Heart right ventricle (tissue), 16 donors: ENCODE data around the gene SELENON. TPM values are rescaled to one million over a fixed set of nuclear protein-coding genes. Genes with fewer than 3 reads are reported as not detected.

Source experiments
- ATAC-seq, 8 donors: fragments of 200-7000 bp; cut with Tn5 transposase; one replicate each; pipeline ENCODE4 v1.9.1; 2020; ENCODE audit warnings: mild to moderate bottlenecking in 8 of 8, moderate library complexity in 8 of 8, moderate number of reproducible peaks in 1 of 8
- DNase-seq, 2 donors: peaks; one replicate each; pipeline ENCODE4 v3.0.0-alpha.2; 2020
- H3K27ac ChIP-seq, 10 donors: fragments of 200-600 bp; sonication (generic) in 2 of 10; one replicate each; pipeline versions ENCODE4 v1.5.0 to v1.8.0; 2020 to 2022; ENCODE audit warnings: mild to moderate bottlenecking in 3 of 10
- H3K27me3 ChIP-seq, 7 donors: fragments of 200-600 bp; one replicate each; pipeline ENCODE4 v1.8.0; 2021 to 2022; ENCODE audit warnings: mild to moderate bottlenecking in 2 of 7
- H3K36me3 ChIP-seq, 9 donors: fragments of 200-600 bp; sonication (generic) in 1 of 9; one replicate each; pipeline versions ENCODE4 v1.5.0 to v1.8.0; 2020 to 2022; ENCODE audit warnings: mild to moderate bottlenecking in 2 of 9
- H3K4me1 ChIP-seq, 9 donors: fragments of 200-600 bp; sonication (generic) in 1 of 9; one replicate each; pipeline versions ENCODE4 v1.5.0 to v1.8.0; 2020 to 2022; ENCODE audit warnings: mild to moderate bottlenecking in 4 of 9
- H3K4me3 ChIP-seq, 10 donors: fragments of 200-600 bp; sonication (generic) in 2 of 10; one replicate each; pipeline versions ENCODE4 v1.5.0 to v1.8.0; 2020 to 2022; ENCODE audit warnings: mild to moderate bottlenecking in 7 of 10, moderate library complexity in 2 of 10
- H3K9me3 ChIP-seq, 11 donors: fragments of 200-600 bp in 10 of 11; sonication (generic) in 2 of 11; one replicate each; pipeline versions ENCODE4 v1.5.0 to v1.8.0; 2013 to 2022; ENCODE audit warnings: mild to moderate bottlenecking in 2 of 11, control low read depth in 1 of 11, moderate library complexity in 1 of 11
- WGBS, 2 donors: extraction: QIAGEN DNeasy Blood & Tissue Kit; methylation state at CpG; one replicate each; pipeline ENCODE4 v1.1.7; 2013; ENCODE audit warnings: inconsistent platforms in 1 of 2; 5-methylcytosine and 5-hydroxymethylcytosine counted together
- intact Hi-C, 10 donors: fragments of 100-400 bp; cut with DNase I; formaldehyde crosslinking; loops; one replicate each; pipeline versions ENCODE4 v1.11.1 to v1.14.2; 2022
- polyA plus RNA-seq, 2 donors: library from polyadenylated mRNA; stranded (reverse); fragments of 200-250 nt; gene quantifications; one replicate each; pipeline ENCODE4 v1.2.3, GENCODE V29; 2013
- total RNA-seq, 10 donors: library from RNA; stranded (reverse); fragmentation: NEBNext Ultra II Directional in 3 of 10; extraction: Animal tissue kit (Norgen Biotek cat#: 25700) in 3 of 10; gene quantifications; one replicate each; pipeline versions ENCODE4 v1.2.1 to v1.2.4, GENCODE V29; 2021 to 2023
- TF ChIP-seq, protein P1 (sequence below), 9 donors: fragments of 200-600 bp; sonication (generic) in 2 of 9; IDR thresholded peaks; one replicate each; pipeline versions ENCODE4 v1.5.0 to v1.8.0; 2021 to 2022; ENCODE audit warnings: antibody characterized with exemption in 9 of 9, mild to moderate bottlenecking in 5 of 9, moderate library complexity in 1 of 9
- donor health status: Arrhythmogenic right ventricular cardiomyopathy.
- donor health status: ischemic (EF 13 %, LVEDD 7.1; RV severe dilation, severe dysfunction).
- donor health status: healthy with polysubstance abuse.
- donor health status: DM: no; HTN: yes; CAD: no.
- donor health status: DM: no; HTN: no; CAD: no.
- donor health status: ischemic (EF 25% LVEDD 6.9; RV normal size, moderate dysfunction).
- donor health status: ischemic (EF 25% LVEDD 5.7; RV mildly dilated, moderate dysfunction).
- donor health status: healthy.
- donor health status: DM: yes; HTN: yes; CAD: no.
- donor health status: Ischemic cardiomyopathy.
- donor health status: ischemic (EF 35%, LVEDD 5.7; RV mildly dilated, moderate dysfunction).
- donor health status: nonischemic (EF 11% LVEDD 7.7; RV severe dilation, severe dysfunction).
- donor health status: DM: yes; HTN: yes; CAD: no.
- donor health status: PGD.
- donor health status: ischemic (EF 29% LVEDD 5.4; RV normal size, mild dysfunction).
- donor health status: nonischemic (EF 23%, LVEDD 6.1; RV moderate dilation, normal function).

SELENON gene
- total and polyA plus RNA-seq, 12 donors, result 32.5 to 75.1 (median 44.5) TPM

DNA sequence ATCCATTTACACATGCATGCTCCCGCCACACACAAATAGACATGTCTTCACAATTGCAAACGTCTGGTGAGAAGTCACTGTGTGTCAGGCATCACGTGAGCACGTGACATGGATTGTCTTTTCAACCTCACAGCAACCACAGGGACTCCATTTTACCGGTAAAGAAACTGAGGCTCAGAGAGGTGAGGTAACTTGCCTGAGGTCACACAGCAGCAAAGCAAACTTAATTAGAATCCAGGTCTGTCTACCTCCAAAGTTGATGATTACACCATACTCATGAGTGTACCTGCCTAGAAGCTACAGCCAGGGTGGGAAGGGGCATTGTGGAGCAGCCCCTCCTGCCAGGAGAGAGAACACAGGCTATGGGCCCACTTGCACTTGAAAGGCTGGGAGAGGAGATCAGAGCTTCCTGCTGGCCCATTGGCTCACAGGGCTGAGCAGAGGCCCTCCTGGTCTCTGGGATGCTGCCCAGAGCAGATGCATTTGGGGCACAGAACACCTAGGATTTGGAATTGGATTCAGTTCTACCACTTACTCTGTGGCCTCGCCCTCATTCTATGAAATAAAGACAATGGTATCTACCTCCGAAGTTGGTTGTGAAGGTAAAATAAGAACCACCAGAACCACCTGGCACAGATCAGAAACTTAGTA lies 44.4 kb upstream of the SELENON start:
- 91 to 93% methylated on average over 7 of the region's 7 CpGs for WGBS, 2 donors
- H3K4me3 ChIP-seq, result no peak overlapping the region
- H3K36me3 ChIP-seq, result peaks cover 0 to 38% (median 4%) of the 10 kb centered on the region in 9 donors
- H3K4me1 ChIP-seq, result peaks cover 0 to 10% (median 3%) of the 10 kb centered on the region in 9 donors
- no peak overlapping the region for H3K27ac ChIP-seq
- H3K27me3 ChIP-seq, result no peaks in the 10 kb centered on the region
- H3K9me3 ChIP-seq, result no peaks in the 10 kb centered on the region
- DNase-seq (no peak), ATAC-seq (no peak)
- intact Hi-C loops, result no loop called here
- TF ChIP-seq, protein P1, sequence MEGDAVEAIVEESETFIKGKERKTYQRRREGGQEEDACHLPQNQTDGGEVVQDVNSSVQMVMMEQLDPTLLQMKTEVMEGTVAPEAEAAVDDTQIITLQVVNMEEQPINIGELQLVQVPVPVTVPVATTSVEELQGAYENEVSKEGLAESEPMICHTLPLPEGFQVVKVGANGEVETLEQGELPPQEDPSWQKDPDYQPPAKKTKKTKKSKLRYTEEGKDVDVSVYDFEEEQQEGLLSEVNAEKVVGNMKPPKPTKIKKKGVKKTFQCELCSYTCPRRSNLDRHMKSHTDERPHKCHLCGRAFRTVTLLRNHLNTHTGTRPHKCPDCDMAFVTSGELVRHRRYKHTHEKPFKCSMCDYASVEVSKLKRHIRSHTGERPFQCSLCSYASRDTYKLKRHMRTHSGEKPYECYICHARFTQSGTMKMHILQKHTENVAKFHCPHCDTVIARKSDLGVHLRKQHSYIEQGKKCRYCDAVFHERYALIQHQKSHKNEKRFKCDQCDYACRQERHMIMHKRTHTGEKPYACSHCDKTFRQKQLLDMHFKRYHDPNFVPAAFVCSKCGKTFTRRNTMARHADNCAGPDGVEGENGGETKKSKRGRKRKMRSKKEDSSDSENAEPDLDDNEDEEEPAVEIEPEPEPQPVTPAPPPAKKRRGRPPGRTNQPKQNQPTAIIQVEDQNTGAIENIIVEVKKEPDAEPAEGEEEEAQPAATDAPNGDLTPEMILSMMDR (IDR thresholded peaks at IDR 0.05), result no peak

GRCh38 chr1:25756215-25756614 lies 43.8 kb upstream of the SELENON start:
- H3K4me1 ChIP-seq, result peaks cover 0 to 11% (median 4%) of the 10 kb centered on the region in 9 donors
- WGBS, 2 donors, result 73 to 81% methylated on average over 3 of the region's 3 CpGs
- DNase-seq (no peak), ATAC-seq (no peak)
- peaks cover 0 to 37% (median 4%) of the 10 kb centered on the region in 9 donors for H3K36me3 ChIP-seq
- TF ChIP-seq, protein P1 (IDR thresholded peaks at IDR 0.05), result no peak
- no peak overlapping the region for H3K27ac ChIP-seq
- no peaks in the 10 kb centered on the region for H3K9me3 ChIP-seq
- intact Hi-C loops, result no loop called here
- no peak overlapping the region for H3K4me3 ChIP-seq
- H3K27me3 ChIP-seq, result no peaks in the 10 kb centered on the region

DNA sequence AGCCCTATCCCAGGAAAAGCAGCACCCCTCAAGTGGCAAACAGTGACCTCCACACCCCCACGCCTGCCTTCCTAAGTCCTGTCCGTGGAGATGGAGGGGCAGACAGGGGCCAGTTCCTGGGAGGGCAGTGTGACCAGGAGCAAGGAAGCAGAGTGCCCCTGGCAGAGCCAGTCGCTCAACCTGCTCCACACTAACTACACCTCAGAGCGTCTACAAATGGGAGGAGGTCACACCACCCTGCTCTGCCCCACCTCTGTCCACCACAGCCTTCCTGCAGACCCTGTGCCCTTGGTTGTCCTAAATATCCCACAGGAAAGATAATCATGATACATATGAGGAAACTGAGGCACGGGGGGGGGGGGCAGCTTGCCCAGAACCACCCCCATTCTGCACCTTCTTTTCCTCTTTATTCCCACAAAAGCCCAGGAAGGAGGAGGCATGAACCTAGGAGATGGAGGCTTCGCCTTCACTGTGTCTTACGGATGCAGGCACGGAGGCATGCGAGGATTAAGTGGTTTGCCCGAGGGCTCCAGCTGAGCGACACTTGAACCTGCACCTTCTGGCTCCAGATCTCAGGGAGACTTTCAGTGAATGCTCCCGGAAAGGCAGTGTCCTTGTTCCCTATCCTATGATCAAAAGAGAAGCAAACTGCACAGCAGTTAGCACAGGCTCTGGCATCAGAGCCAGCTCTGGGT lies 42.7 kb upstream of the SELENON start:
- 88% methylated on average over 12 of the region's 12 CpGs for WGBS, 2 donors
- Histone ChIP-seq H3K36me3 (peaks cover 0 to 37% (median 4%) of the 10 kb centered on the region in 9 donors), H3K4me1 (peaks cover 0 to 11% (median 4%) of the 10 kb centered on the region in 9 donors), H3K4me3 (no peak overlapping the region), H3K27me3 (no peaks in the 10 kb centered on the region), H3K27ac (no peak overlapping the region), H3K9me3 (no peaks in the 10 kb centered on the region)
- ATAC-seq (no peak), DNase-seq (no peak)
- TF ChIP-seq, protein P1 (IDR thresholded peaks at IDR 0.05), result no peak
- intact Hi-C loops, result no loop called here

DNA sequence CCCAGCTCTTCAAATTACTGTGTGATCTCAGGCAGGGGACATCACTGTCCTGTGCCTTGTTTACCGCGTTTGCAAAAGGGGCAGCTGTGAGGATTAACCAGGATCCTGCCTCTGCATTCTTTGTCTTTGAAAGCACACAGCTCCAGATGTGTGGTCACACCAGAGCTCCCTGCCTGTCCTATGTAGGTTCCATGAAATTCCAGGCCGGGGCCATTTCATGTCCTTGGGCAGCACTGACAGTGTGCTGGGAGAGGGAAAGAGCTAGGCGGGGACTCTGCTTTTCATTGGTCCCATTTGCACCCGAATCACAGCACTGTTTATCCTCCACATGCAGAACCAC lies 42.2 kb upstream of the SELENON start:
- 78 to 80% methylated on average over 5 of the region's 5 CpGs for WGBS, 2 donors
- no peaks in the 10 kb centered on the region for H3K9me3 ChIP-seq
- TF ChIP-seq, protein P1 (IDR thresholded peaks at IDR 0.05), result no peak
- H3K36me3 ChIP-seq, result peaks cover 0 to 37% (median 4%) of the 10 kb centered on the region in 9 donors
- DNase-seq, result no peak
- no peak overlapping the region for H3K27ac ChIP-seq
- ATAC-seq, result no peak
- H3K27me3 ChIP-seq, result no peaks in the 10 kb centered on the region
- intact Hi-C loops, result no loop called here
- peaks cover 0 to 8% (median 4%) of the 10 kb centered on the region in 9 donors for H3K4me1 ChIP-seq
- H3K4me3 ChIP-seq, result no peak overlapping the region
